DOHH2 (cell line): Measurements from ENCODE around the gene TM9SF1.
A peak's percentile ranks its signal among the peaks of the same experiment; 100 is the strongest.

Source experiments
- H3F3A ChIP-seq: fragments of 200-600 bp; sonication (generic), shearing (Covaris generic); 2 replicates; pipeline ENCODE4 v1.6.0; 2016; ENCODE audit warnings: antibody characterized with exemption, mild to moderate bottlenecking; ENCODE audit not compliant: control insufficient read depth, insufficient read depth
- H3K27ac ChIP-seq: fragments of 200-600 bp; sonication (generic); 2 replicates; pipeline ENCODE4 v1.5.1; 2014; ENCODE audit warnings: low read depth, mild to moderate bottlenecking, low read length, moderate library complexity
- H3K27me3 ChIP-seq: fragments of 200-600 bp; sonication (generic); 2 replicates; pipeline ENCODE4 v1.6.1; 2014; ENCODE audit warnings: mild to moderate bottlenecking, low read length, mixed read lengths; ENCODE audit not compliant: control insufficient read depth
- H3K36me3 ChIP-seq: fragments of 200-600 bp; sonication (generic); 2 replicates; pipeline ENCODE4 v1.6.1; 2014; ENCODE audit warnings: mild to moderate bottlenecking, low read length, moderate library complexity, mixed read lengths; ENCODE audit not compliant: control insufficient read depth
- H3K4me1 ChIP-seq: fragments of 200-600 bp; sonication (generic); 2 replicates; pipeline ENCODE4 v1.6.1; 2014; ENCODE audit warnings: mild to moderate bottlenecking, low read length, mixed read lengths; ENCODE audit not compliant: control insufficient read depth
- H3K4me2 ChIP-seq: fragments of 200-600 bp; sonication (generic); 2 replicates; pipeline ENCODE4 v1.6.0; 2014; ENCODE audit warnings: mild to moderate bottlenecking, low read length, moderate library complexity
- H3K4me3 ChIP-seq: fragments of 200-600 bp; sonication (generic); 2 replicates; pipeline ENCODE4 v1.5.1; 2014; ENCODE audit warnings: mild to moderate bottlenecking, low read length, mixed read lengths
- H3K79me2 ChIP-seq: fragments of 200-600 bp; sonication (generic); 2 replicates; pipeline ENCODE4 v1.6.1; 2014; ENCODE audit warnings: mild to moderate bottlenecking, low read length, mixed read lengths; ENCODE audit not compliant: control insufficient read depth
- H3K9me2 ChIP-seq: fragments of 200-600 bp; sonication (generic); replicated peaks from 2 replicates; pipeline ENCODE4 v1.6.1; 2014; ENCODE audit warnings: mild to moderate bottlenecking, low read length, mixed read lengths; ENCODE audit not compliant: control insufficient read depth
- H3K9me3 ChIP-seq: fragments of 200-600 bp; sonication (generic); 2 replicates; pipeline ENCODE4 v1.6.1; 2014; ENCODE audit warnings: antibody characterized with exemption, low read length, mixed read lengths; ENCODE audit not compliant: control insufficient read depth, insufficient read depth
- H4K20me1 ChIP-seq: fragments of 200-600 bp; sonication (generic); 2 replicates; pipeline ENCODE4 v1.6.0; 2014; ENCODE audit warnings: low read depth, mild to moderate bottlenecking, antibody characterized with exemption, low read length, moderate library complexity; ENCODE audit not compliant: control insufficient read depth, insufficient read depth
- CTCF ChIP-seq: fragments of 200-600 bp; sonication (generic); IDR thresholded peaks from one replicate; pipeline ENCODE4 v1.5.1; 2014; ENCODE audit warnings: antibody characterized with exemption, mild to moderate bottlenecking, low read depth, low read length; ENCODE audit not compliant: poor library complexity, severe bottlenecking
- EZH2phosphoT487 ChIP-seq: fragments of 200-600 bp; sonication (generic); IDR thresholded peaks from 2 replicates; pipeline ENCODE4 v1.6.1; 2017; ENCODE audit warnings: borderline replicate concordance, mild to moderate bottlenecking, antibody characterized with exemption, low read length, moderate library complexity, mixed read lengths

Gene TM9SF1

GRCh38 chr14:24232121-24232644, 36.9 kb upstream of the TM9SF1 start, which contains the start of gene NEDD8:
NEDD8 (minus strand) TSS chr14:24232367; CDS start chr14:24232267, 100 bp downstream.
- peaks cover 53% of the 10 kb centered on the region for H3K36me3 ChIP-seq
- peaks cover 73% of the 10 kb centered on the region for H3K79me2 ChIP-seq
- peaks cover 4% of the 10 kb centered on the region; the same call in 1 of the 2 replicates for H3F3A ChIP-seq
- H3K27me3 ChIP-seq = no peaks in the 10 kb centered on the region
- peak within 1 kb of the TSS; percentile 81 for H3K4me3 ChIP-seq
- H3K4me1 ChIP-seq = peaks cover 29% of the 10 kb centered on the region
- H3K4me2 ChIP-seq = peak within 1 kb of the TSS; percentile 83
- no peaks in the 10 kb centered on the region for H3K9me2 ChIP-seq
- peaks cover 3% of the 10 kb centered on the region; the same call in 1 of the 2 replicates for H4K20me1 ChIP-seq
- TF ChIP-seq EZH2phosphoT487 (no peak), CTCF (no peak)
- no peaks in the 10 kb centered on the region for H3K9me3 ChIP-seq
- H3K27ac ChIP-seq = peak within 1 kb of the TSS; percentile 65

- Histone ChIP-seq H3K9me2 (no peaks in the 10 kb centered on the region), H3K27ac (peak overlapping the region; percentile 65), H3K4me1 (peaks cover 29% of the 10 kb centered on the region), H3F3A (peaks cover 8% of the 10 kb centered on the region; the same call in 1 of the 2 replicates), H4K20me1 (peaks cover 3% of the 10 kb centered on the region; the same call in 1 of the 2 replicates), H3K36me3 (peaks cover 52% of the 10 kb centered on the region), H3K4me2 (peak overlapping the region; percentile 83), H3K27me3 (no peaks in the 10 kb centered on the region), H3K4me3 (peak overlapping the region; percentile 81), H3K79me2 (peaks cover 80% of the 10 kb centered on the region), H3K9me3 (no peaks in the 10 kb centered on the region)
- TF ChIP-seq EZH2phosphoT487 = no peak
- TF ChIP-seq CTCF = no peak
These were observed 36.3 kb upstream of the TM9SF1 start for GRCh38 chr14:24231263-24232120.

GRCh38 chr14:24228902-24229301, 33.7 kb upstream of the TM9SF1 start:
- peaks cover 5% of the 10 kb centered on the region; the same call in 1 of the 2 replicates for H3F3A ChIP-seq
- no peaks in the 10 kb centered on the region for H3K9me2 ChIP-seq
- H3K4me3 ChIP-seq = no peak overlapping the region
- no peaks in the 10 kb centered on the region for H3K27me3 ChIP-seq
- H3K27ac ChIP-seq = no peak overlapping the region
- H3K36me3 ChIP-seq = peaks cover 39% of the 10 kb centered on the region
- H4K20me1 ChIP-seq = peaks cover 7% of the 10 kb centered on the region
- no peaks in the 10 kb centered on the region for H3K9me3 ChIP-seq
- no peak overlapping the region for H3K4me2 ChIP-seq
- peaks cover 88% of the 10 kb centered on the region for H3K79me2 ChIP-seq
- H3K4me1 ChIP-seq = peaks cover 17% of the 10 kb centered on the region
- TF ChIP-seq EZH2phosphoT487 (no peak), CTCF (no peak)
